Panc1 (cell line): ENCODE results near the gene PLPPR5. TPM values are rescaled to one million over a fixed set of nuclear protein-coding genes. Genes with fewer than 3 reads are reported as not detected.

Source experiments
- ATAC-seq: fragments of 200-7000 bp; cut with Tn5 transposase; 2 replicates; pipeline ENCODE4 v1.9.1; 2020; ENCODE audit warnings: mild to moderate bottlenecking, moderate library complexity
- BruUV-seq: library from RNA; stranded (reverse); fragments of 400-500 nt; replicated peaks from 2 replicates; lab custom pipeline; 2021; lab: Mats Ljungman, UMichigan
- CTCF ChIA-PET: fragments of 300-600 bp; sonication (Branson Sonifier 250); formaldehyde crosslinking; loops from one replicate; lab custom pipeline; 2022; ENCODE audit warnings: antibody characterized with exemption; lab: Charles Lee
- POLR2A ChIA-PET: fragments of 300-600 bp; sonication (Branson Sonifier 250); formaldehyde crosslinking; loops from one replicate; lab custom pipeline; 2022; ENCODE audit warnings: antibody characterized with exemption; lab: Charles Lee
- DNase-seq: peaks from one replicate; pipeline ENCODE4 v3.0.0-alpha.2; 2010; ENCODE audit warnings: low read depth, low spot score
- H3K27ac ChIP-seq: 2 replicates; pipeline ENCODE4 v1.5.1; 2011; ENCODE audit warnings: mild to moderate bottlenecking, low read length, inconsistent platforms
- H3K27me3 ChIP-seq: fragments of 200-500 bp; sonication (Bioruptor generic); 2 replicates; pipeline ENCODE4 v1.6.0; 2014; ENCODE audit warnings: low read length, inconsistent platforms; ENCODE audit not compliant: control insufficient read depth, insufficient read depth
- H3K36me3 ChIP-seq: fragments of 200-500 bp; sonication (Bioruptor generic); 2 replicates; pipeline ENCODE4 v1.5.1; 2014; ENCODE audit warnings: inconsistent platforms, mild to moderate bottlenecking, low read length, moderate library complexity; ENCODE audit not compliant: control insufficient read depth, insufficient read depth
- H3K4me1 ChIP-seq: 2 replicates; pipeline ENCODE4 v1.5.1; 2011; ENCODE audit warnings: inconsistent platforms, mild to moderate bottlenecking, low read length, moderate library complexity; ENCODE audit not compliant: control insufficient read depth, insufficient read depth
- H3K4me3 ChIP-seq, 2 experiments: 2 replicates each; pipeline ENCODE4 v1.5.1; 2011 to 2012; ENCODE audit warnings: low read depth in 2 of 2, low read length in 2 of 2, mild to moderate bottlenecking in 2 of 2, inconsistent platforms in 1 of 2, moderate library complexity in 1 of 2
- H3K9me3 ChIP-seq: fragments of 200-500 bp; sonication (Bioruptor generic); 2 replicates; pipeline ENCODE4 v1.5.1; 2014; ENCODE audit warnings: low read depth, mild to moderate bottlenecking, inconsistent platforms, low read length, moderate library complexity; ENCODE audit not compliant: control insufficient read depth, insufficient read depth
- CTCF ChIP-seq: fragments of 450-650 bp; IDR thresholded peaks from 2 replicates; pipeline ENCODE4 v1.5.1; 2017; ENCODE audit warnings: mild to moderate bottlenecking
- POLR2AphosphoS5 ChIP-seq: IDR thresholded peaks from 2 replicates; pipeline ENCODE4 v1.6.1; 2012; ENCODE audit warnings: mild to moderate bottlenecking, low read depth, low read length, moderate library complexity
- REST ChIP-seq, 2 experiments: IDR thresholded peaks; 2 replicates each; pipeline ENCODE4 v1.6.1; 2011 to 2012; ENCODE audit warnings: low read depth in 2 of 2, control low read depth in 1 of 2, low read length in 1 of 2, mild to moderate bottlenecking in 1 of 2, moderate library complexity in 1 of 2; ENCODE audit not compliant: insufficient read depth in 1 of 2
- SIN3A ChIP-seq: IDR thresholded peaks from 2 replicates; pipeline ENCODE4 v1.6.1; 2012; ENCODE audit warnings: low read depth, mild to moderate bottlenecking, low read length, moderate library complexity, borderline replicate concordance; ENCODE audit not compliant: insufficient read depth
- TCF7L2 ChIP-seq: IDR thresholded peaks from 2 replicates; pipeline ENCODE4 v1.6.1; 2011; ENCODE audit warnings: mild to moderate bottlenecking, low read depth, low read length, inconsistent platforms
- in situ Hi-C: cut with HindIII; loops from 2 replicates; pipeline ENCODE4 v1.10.0; 2016; ENCODE audit warnings: low sequenced_read_pairs, low pct_unique_long_range_greater_than_20kb
- intact Hi-C: fragments of 100-400 bp; cut with micrococcal nuclease; formaldehyde crosslinking; loops from one replicate; pipeline ENCODE4 v1.10.0; 2022; ENCODE audit not compliant: unreplicated experiment
- total RNA-seq: library from RNA; stranded (reverse); gene quantifications from one replicate; pipeline ENCODE4 v1.2.1, GENCODE V29; 2021; ENCODE audit not compliant: unreplicated experiment

Gene PLPPR5
- total RNA-seq, 1 experiment from 2014 or later = not detected

GRCh38 chr1:98979463-98979862 is 25.2 kb downstream of the PLPPR5 start:
- no TSS peak for BruUV-seq
- intact Hi-C loops (no loop called here), in situ Hi-C loops (no loop called here)
- H3K4me3 ChIP-seq = no peak overlapping the region
- no peak for DNase-seq
- no peaks in the 10 kb centered on the region for H3K27me3 ChIP-seq
- H3K4me1 ChIP-seq = no peaks in the 10 kb centered on the region
- no peak overlapping the region for H3K27ac ChIP-seq
- ChIA-PET CTCF (no interaction called here), POLR2A (no interaction called here)
- ATAC-seq = no peak
- H3K36me3 ChIP-seq = no peaks in the 10 kb centered on the region
- TF ChIP-seq REST (IDR thresholded peaks at IDR 0.05; ENCODE audit: insufficient read depth in 1 of 2, low read depth in 2 of 2, low read length in 1 of 2) = no peak
- TF ChIP-seq TCF7L2 = no peak
- TF ChIP-seq SIN3A = no peak
- no peak for TF ChIP-seq CTCF
- no peak for TF ChIP-seq POLR2AphosphoS5
- no peaks in the 10 kb centered on the region for H3K9me3 ChIP-seq

GRCh38 chr1:98975810-98976209 is 28.9 kb downstream of the PLPPR5 start:
- Histone ChIP-seq H3K36me3 (no peaks in the 10 kb centered on the region), H3K27ac (no peak overlapping the region), H3K4me3 (no peak overlapping the region), H3K27me3 (no peaks in the 10 kb centered on the region), H3K4me1 (no peaks in the 10 kb centered on the region), H3K9me3 (no peaks in the 10 kb centered on the region)
- ChIA-PET POLR2A (no interaction called here), CTCF (no interaction called here)
- intact Hi-C loops = no loop called here
- no peak for ATAC-seq
- in situ Hi-C loops = no loop called here
- no peak for DNase-seq
- no TSS peak for BruUV-seq
- no peak for TF ChIP-seq SIN3A

- in situ Hi-C loops (no loop called here), intact Hi-C loops (no loop called here)
- no peak overlapping the region for H3K27ac ChIP-seq
- ChIA-PET POLR2A (no interaction called here), CTCF (no interaction called here)
- ATAC-seq = no peak
- BruUV-seq = no TSS peak
- no peaks in the 10 kb centered on the region for H3K4me1 ChIP-seq
- no peak overlapping the region for H3K4me3 ChIP-seq
- DNase-seq = no peak
- TF ChIP-seq POLR2AphosphoS5 (no peak), TCF7L2 (no peak), CTCF (no peak), SIN3A (no peak), REST (IDR thresholded peaks at IDR 0.05; ENCODE audit: insufficient read depth in 1 of 2, low read depth in 2 of 2, low read length in 1 of 2) (no peak)
- H3K9me3 ChIP-seq = no peaks in the 10 kb centered on the region
- H3K36me3 ChIP-seq = no peaks in the 10 kb centered on the region
- H3K27me3 ChIP-seq = no peaks in the 10 kb centered on the region
These were observed 29.5 kb downstream of the PLPPR5 start for GRCh38 chr1:98975113-98975512.
